Esophagus squamous epithelium (tissue), 5 donors: ENCODE data around the gene PHC1. TPM values are rescaled to one million over a fixed set of nuclear protein-coding genes. Genes with fewer than 3 reads are reported as not detected.

Source experiments
- DNase-seq: peaks from one replicate; lab custom pipeline; 2025; lab: John Stamatoyannopoulos, UW
- H3K27ac ChIP-seq, 4 donors: fragments of 200-600 bp; sonication (generic); one replicate each; pipeline ENCODE4 v1.5.1; 2016 to 2019; ENCODE audit warnings: mild to moderate bottlenecking in 1 of 4
- H3K27me3 ChIP-seq, 4 donors: fragments of 200-600 bp; sonication (generic); 1 replicate in 3 of 4; 2 replicates in 1 of 4; pipeline versions ENCODE4 v1.5.1 to v1.6.0; 2017 to 2021; ENCODE audit warnings: antibody characterized with exemption in 1 of 4
- H3K36me3 ChIP-seq, 3 donors: fragments of 200-600 bp; sonication (generic); one replicate each; pipeline ENCODE4 v1.5.1; 2016 to 2019
- H3K4me1 ChIP-seq, 3 donors: fragments of 200-600 bp; sonication (generic); one replicate each; pipeline ENCODE4 v1.5.1; 2017 to 2019
- H3K4me3 ChIP-seq, 4 donors: fragments of 200-600 bp; sonication (generic); 1 replicate in 3 of 4; 2 replicates in 1 of 4; pipeline ENCODE4 v1.5.1; 2016 to 2019; ENCODE audit warnings: mild to moderate bottlenecking in 2 of 4, moderate library complexity in 1 of 4
- H3K9me3 ChIP-seq, 3 donors: fragments of 200-600 bp; sonication (generic); one replicate each; pipeline ENCODE4 v1.5.1; 2016 to 2019
- POLR2A ChIP-seq, 4 donors: fragments of 450-650 bp; IDR thresholded peaks; one replicate each; pipeline ENCODE4 v1.6.1; 2017; ENCODE audit warnings: antibody characterized with exemption in 4 of 4, mild to moderate bottlenecking in 4 of 4, moderate library complexity in 3 of 4
- WGBS, 2 donors: methylation state at CpG; one replicate each; pipeline ENCODE4 v1.1.5; 2018; 5-methylcytosine and 5-hydroxymethylcytosine counted together
- intact Hi-C: fragments of 100-400 bp; cut with DNase I; formaldehyde crosslinking; loops from one replicate; pipeline ENCODE4 v1.15.0; 2022
- total RNA-seq, 4 donors: library from RNA; depleted of rRNA; stranded (reverse); fragments of >200 nt; gene quantifications; one replicate each; pipeline ENCODE4 v1.1.0, GENCODE V29; 2016
- TF ChIP-seq, protein P1 (sequence below), 6 experiments: fragments of 450-650 bp in 4 of 6; fragments of 200-600 bp in 2 of 6; sonication (generic) in 2 of 6; IDR thresholded peaks; one replicate each; pipeline ENCODE4 v1.5.1; 2016 to 2019; ENCODE audit warnings: antibody characterized with exemption in 6 of 6, mild to moderate bottlenecking in 4 of 6, moderate library complexity in 4 of 6
- donor health status: DM: yes; HTN: yes; CAD: no.

Gene PHC1
- total RNA-seq, 4 donors from 2014 or later, result 10.1 to 21.7 (median 18.6) TPM

DNA sequence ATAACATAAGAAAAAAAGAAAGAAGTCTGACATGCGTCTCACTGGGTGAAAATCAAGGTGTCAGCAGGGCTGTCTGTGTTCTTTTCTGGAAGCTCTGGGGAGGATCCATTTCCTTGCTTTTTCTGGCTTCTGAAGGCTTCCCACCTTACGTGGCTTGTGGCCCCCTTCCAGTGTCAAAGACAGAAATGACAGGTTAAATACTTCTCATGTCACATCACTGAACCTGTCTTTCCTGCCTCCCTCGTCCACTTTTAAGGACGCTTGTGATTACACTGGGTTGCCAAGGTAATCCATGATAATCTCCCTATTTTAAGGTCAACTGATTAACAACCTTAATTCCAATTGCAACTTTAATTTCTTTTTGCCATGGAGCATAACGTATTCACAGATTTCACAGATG is 4.6 kb upstream of the PHC1 start:
- H3K4me3 ChIP-seq, result no peak overlapping the region
- H3K9me3 ChIP-seq, result no peaks in the 10 kb centered on the region
- no peak overlapping the region for H3K27ac ChIP-seq
- no peaks in the 10 kb centered on the region for H3K36me3 ChIP-seq
- peaks cover 10 to 19% (median 11%) of the 10 kb centered on the region in 3 donors for H3K4me1 ChIP-seq
- no peaks in the 10 kb centered on the region for H3K27me3 ChIP-seq
- no peak for DNase-seq
- no peak for TF ChIP-seq POLR2A (IDR thresholded peaks at IDR 0.05)
- TF ChIP-seq, protein P1, sequence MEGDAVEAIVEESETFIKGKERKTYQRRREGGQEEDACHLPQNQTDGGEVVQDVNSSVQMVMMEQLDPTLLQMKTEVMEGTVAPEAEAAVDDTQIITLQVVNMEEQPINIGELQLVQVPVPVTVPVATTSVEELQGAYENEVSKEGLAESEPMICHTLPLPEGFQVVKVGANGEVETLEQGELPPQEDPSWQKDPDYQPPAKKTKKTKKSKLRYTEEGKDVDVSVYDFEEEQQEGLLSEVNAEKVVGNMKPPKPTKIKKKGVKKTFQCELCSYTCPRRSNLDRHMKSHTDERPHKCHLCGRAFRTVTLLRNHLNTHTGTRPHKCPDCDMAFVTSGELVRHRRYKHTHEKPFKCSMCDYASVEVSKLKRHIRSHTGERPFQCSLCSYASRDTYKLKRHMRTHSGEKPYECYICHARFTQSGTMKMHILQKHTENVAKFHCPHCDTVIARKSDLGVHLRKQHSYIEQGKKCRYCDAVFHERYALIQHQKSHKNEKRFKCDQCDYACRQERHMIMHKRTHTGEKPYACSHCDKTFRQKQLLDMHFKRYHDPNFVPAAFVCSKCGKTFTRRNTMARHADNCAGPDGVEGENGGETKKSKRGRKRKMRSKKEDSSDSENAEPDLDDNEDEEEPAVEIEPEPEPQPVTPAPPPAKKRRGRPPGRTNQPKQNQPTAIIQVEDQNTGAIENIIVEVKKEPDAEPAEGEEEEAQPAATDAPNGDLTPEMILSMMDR (IDR thresholded peaks at IDR 0.05), result no peak
- 74 to 76% methylated on average over 5 of the region's 5 CpGs for WGBS, 2 donors
- intact Hi-C loops, result no loop called here

DNA sequence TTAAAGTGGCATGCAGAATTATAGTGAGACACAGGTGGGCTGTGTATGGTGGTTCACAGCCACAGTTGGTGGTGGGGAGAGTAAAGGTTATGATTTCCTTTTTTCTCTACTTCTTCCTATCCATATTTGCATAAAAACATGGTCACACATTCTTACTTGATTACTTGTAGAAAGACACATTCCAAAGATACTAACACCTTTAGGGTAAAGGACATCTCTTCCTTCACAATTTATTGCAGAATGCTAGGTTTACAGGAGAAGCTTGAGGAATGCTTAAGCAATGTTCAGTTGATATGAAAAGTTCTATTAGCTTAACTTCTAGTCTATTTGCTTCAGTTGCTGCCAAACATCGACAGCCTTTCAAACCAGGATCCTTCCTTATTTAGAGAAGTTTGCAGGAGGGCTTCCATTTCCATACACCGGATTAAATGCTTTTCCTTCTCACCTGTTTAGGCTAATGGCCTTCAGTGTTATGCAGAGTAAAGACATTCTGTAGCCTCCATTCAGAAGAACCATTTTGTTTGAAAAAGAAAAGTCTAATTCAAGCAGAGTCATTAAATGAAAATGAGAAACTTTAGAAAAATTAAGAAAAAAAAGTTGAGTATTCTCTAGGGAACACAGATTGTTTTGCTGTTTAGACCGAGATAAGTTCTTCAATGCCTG is 2.6 kb upstream of the PHC1 start:
- H3K9me3 ChIP-seq, result no peaks in the 10 kb centered on the region
- H3K4me3 ChIP-seq, result no peak overlapping the region
- TF ChIP-seq POLR2A (IDR thresholded peaks at IDR 0.05), result no peak
- TF ChIP-seq, protein P1 (IDR thresholded peaks at IDR 0.05), result no peak
- H3K27ac ChIP-seq, result peak overlapping the region in 2 of 4 donors; percentile 91 to 94
- no peaks in the 10 kb centered on the region for H3K36me3 ChIP-seq
- intact Hi-C loops, result no loop called here
- H3K4me1 ChIP-seq, result peaks cover 16 to 38% (median 24%) of the 10 kb centered on the region in 3 donors
- H3K27me3 ChIP-seq, result no peaks in the 10 kb centered on the region
- no peak for DNase-seq
- WGBS, 2 donors, result 76 to 83% methylated on average over 3 of the region's 3 CpGs

DNA sequence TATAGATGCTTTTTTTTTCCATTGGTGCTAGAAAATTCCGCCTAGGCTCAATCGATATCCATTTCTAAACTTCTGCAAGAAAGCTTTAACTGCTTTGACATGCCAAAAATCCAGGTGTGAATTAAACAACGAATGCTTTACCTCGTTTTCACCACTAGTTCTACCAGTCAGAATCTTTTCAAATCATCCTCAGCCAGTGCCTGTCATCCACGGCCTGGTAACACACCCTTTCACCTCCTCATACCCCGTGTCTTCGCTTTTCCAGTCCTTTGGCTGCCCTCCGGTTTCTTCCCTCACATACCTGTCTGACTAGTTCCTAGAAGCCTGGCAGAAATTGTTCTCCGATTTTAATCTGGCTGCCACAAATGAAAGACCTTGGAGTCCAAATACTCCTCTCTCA is 1.4 kb upstream of the PHC1 start:
- H3K36me3 ChIP-seq, result peaks cover 0 to 4% (median 0%) of the 10 kb centered on the region in 3 donors
- intact Hi-C loops, result no loop called here
- no peaks in the 10 kb centered on the region for H3K9me3 ChIP-seq
- peak overlapping the region; percentile 81 to 94 (median 92) for H3K27ac ChIP-seq
- no peaks in the 10 kb centered on the region for H3K27me3 ChIP-seq
- H3K4me1 ChIP-seq, result peaks cover 24 to 49% (median 25%) of the 10 kb centered on the region in 3 donors
- WGBS, 2 donors, result 18 to 32% methylated on average over 9 of the region's 9 CpGs
- TF ChIP-seq, protein P1 (IDR thresholded peaks at IDR 0.05), result peak in 5 of 6 experiments; percentile 16 to 66 (median 36)
- TF ChIP-seq POLR2A (IDR thresholded peaks at IDR 0.05), result no peak
- peak overlapping the region in 1 of 4 donors; percentile 59 for H3K4me3 ChIP-seq
- DNase-seq, result no peak

DNA sequence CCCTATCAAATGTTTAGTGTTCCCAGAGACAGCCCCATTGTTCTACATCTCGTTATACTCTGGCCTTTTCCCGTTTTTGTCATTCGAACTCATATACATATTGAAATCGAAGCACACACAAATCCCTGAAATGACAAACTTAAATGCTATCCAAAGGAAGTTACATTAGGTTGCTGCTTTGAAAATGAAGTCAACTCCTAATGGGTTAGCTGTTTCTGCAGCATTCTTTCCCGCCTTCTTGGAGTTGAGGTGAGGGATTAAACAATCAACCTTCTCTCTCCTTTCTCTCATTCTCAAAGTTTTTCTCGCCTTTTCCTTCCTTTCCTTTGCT is 642 bp upstream of the PHC1 start:
- intact Hi-C loops, result no loop called here
- WGBS, 2 donors, result 18 to 23% methylated on average over 6 of the region's 6 CpGs
- peaks cover 24 to 49% (median 25%) of the 10 kb centered on the region in 3 donors for H3K4me1 ChIP-seq
- H3K4me3 ChIP-seq, result peak overlapping the region; percentile 59 to 84 (median 67)
- H3K27ac ChIP-seq, result peak overlapping the region; percentile 81 to 94 (median 92)
- H3K9me3 ChIP-seq, result no peaks in the 10 kb centered on the region
- TF ChIP-seq, protein P1 (IDR thresholded peaks at IDR 0.05), result no peak
- TF ChIP-seq POLR2A (IDR thresholded peaks at IDR 0.05), result no peak
- no peaks in the 10 kb centered on the region for H3K27me3 ChIP-seq
- no peak for DNase-seq
- H3K36me3 ChIP-seq, result peaks cover 0 to 11% (median 0%) of the 10 kb centered on the region in 3 donors

DNA sequence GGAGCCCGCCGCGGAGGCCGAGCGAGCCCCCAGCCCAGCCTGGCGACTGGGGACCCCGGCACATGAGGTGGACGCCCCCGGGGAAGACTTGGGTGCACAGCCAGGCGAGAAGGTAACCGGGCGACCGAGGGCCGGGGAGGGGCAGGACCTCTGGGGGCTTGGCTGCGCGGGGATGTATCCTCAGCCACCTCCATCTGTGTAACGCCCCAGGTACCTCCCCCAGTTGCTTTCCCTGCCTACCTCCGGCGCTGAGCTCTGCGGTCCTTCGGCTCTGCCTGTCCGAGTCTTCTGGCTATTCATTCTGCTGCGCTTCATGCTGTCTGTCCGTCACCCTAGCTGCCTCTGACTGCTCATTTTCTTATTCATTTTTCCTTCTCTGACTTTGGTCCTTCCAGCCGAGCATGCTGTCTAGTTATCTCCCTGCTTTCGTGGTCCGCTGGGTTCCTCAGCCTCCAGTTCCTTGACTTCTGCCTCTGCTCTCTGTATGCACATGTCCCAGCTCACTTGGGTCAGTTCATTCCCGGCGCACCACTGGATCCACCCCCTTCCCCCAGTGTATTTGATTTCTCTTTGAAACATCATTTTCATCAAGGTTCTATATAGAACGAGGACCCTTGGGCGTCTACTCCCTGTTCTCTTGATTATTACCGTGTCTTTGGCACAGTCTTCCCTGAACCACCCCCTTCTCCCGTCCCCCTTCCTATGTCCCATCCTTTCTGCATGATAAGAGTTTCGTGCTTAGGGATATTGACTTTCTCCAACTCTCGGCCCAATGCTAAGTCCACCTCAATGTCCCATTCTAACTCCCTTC is 612 bp downstream of the PHC1 start:
- H3K4me1 ChIP-seq, result peaks cover 24 to 49% (median 25%) of the 10 kb centered on the region in 3 donors
- no peak for DNase-seq
- no peaks in the 10 kb centered on the region for H3K9me3 ChIP-seq
- TF ChIP-seq, protein P1 (IDR thresholded peaks at IDR 0.05), result no peak
- no peak for TF ChIP-seq POLR2A (IDR thresholded peaks at IDR 0.05)
- peak overlapping the region; percentile 81 to 94 (median 92) for H3K27ac ChIP-seq
- peak overlapping the region; percentile 59 to 84 (median 67) for H3K4me3 ChIP-seq
- WGBS, 2 donors, result 3 to 4% methylated on average over 19 to 23 of the region's 35 CpGs
- intact Hi-C loops, result no loop called here
- H3K36me3 ChIP-seq, result peaks cover 0 to 24% (median 0%) of the 10 kb centered on the region in 3 donors
- no peaks in the 10 kb centered on the region for H3K27me3 ChIP-seq
